GM21786 (cell line): ENCODE data around the gene GOLGB1.
"Not testable (repeated sequence)": the region's sequence is repeated elsewhere in the genome, so short reads cannot be mapped to it uniquely, and the experiment has no call there.

ENCODE experiments used
- ATAC-seq: cut with Tn5 transposase; IDR thresholded peaks from one replicate; pipeline ENCODE4 v1.9.1; 2021; ENCODE audit not compliant: unreplicated experiment

GOLGB1 gene

DNA sequence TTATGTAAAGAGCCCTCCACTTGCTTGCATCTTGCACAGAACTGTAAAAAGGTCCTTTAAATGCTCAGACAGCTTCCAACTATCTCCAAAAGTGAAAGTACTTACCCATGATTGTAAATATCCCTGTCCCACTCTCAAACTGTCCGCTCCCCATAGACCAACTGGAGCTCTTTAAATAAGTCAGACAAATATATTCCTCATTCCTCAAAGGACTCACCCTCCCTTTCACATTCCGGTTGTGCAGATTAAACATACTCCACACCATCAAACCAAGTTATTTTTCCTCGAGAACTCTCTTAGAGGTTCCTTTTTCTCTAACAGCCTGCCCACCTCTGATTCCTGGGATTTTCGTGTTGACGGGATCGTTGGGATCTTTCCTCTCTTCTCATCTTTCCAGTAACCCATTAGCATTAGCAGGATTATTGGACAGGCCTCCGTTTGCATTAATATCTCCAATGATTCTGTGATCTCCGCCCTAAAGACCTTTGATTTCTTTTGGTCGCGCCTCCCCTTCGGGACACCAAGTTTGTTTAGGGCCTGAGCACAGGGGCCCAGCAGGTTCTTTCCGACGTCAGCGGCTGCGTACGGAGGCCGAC lies 763 bp downstream of the GOLGB1 start:
- ATAC-seq: peak; percentile 22

- no peak for ATAC-seq
Observed at GRCh38 chr3:121747976-121748375, 1.6 kb downstream of the GOLGB1 start.

DNA sequence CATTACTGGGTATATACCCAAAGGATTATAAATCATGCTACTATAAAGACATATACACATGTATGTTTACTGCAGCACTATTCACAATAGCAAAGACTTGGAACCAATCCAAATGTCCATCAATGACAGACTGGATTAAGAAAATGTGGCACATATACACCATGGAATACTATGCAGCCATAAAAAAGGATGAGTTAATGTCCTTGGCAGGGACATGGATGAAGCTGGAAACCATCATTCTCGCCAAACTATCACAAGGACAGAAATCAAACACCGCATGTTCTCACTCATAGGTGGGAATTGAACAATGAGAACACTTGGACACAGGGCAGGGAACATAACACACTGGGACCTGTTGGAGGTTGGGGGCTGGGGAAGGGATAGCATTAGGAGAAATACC lies 6.4 kb downstream of the GOLGB1 start:
- not testable (repeated sequence) for ATAC-seq

GRCh38 chr3:121740896-121741295 lies 8.6 kb downstream of the GOLGB1 start:
- ATAC-seq: no peak

- ATAC-seq: no peak
Observed at GRCh38 chr3:121739902-121740301, 9.6 kb downstream of the GOLGB1 start.

- no peak for ATAC-seq
Observed at GRCh38 chr3:121737644-121738043, 11.9 kb downstream of the GOLGB1 start.

- ATAC-seq: no peak
Observed at GRCh38 chr3:121736112-121736511, 13.4 kb downstream of the GOLGB1 start.

DNA sequence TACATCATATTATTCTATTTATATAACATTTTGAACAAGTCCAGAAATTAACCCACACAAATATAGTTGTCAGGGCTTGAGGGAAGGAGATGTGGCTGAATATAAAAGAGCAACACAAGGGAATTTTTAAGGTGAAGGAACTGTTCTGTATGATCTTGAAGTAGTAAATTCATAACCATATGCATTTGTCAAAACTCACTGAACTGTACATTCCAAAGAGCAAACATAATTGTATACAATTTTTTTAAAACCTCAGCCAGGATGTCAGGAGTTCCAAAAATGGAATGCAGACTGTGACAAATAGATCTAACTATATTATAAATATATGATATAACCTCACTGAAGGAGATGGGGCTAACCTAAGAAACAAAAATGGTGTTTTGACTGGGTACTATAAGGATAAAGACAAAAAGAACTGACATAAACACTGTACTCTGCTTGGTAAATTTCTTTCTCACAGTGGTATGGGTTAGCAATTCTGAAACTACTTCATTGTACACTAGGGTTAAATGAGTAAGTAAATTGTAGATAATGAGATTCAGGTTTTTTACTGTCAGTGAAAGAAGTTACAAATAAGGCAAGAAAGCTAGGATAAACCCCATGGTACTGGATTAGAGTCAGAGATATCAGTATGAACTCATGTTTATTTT lies 14.4 kb downstream of the GOLGB1 start:
- ATAC-seq: peak; percentile 95

DNA sequence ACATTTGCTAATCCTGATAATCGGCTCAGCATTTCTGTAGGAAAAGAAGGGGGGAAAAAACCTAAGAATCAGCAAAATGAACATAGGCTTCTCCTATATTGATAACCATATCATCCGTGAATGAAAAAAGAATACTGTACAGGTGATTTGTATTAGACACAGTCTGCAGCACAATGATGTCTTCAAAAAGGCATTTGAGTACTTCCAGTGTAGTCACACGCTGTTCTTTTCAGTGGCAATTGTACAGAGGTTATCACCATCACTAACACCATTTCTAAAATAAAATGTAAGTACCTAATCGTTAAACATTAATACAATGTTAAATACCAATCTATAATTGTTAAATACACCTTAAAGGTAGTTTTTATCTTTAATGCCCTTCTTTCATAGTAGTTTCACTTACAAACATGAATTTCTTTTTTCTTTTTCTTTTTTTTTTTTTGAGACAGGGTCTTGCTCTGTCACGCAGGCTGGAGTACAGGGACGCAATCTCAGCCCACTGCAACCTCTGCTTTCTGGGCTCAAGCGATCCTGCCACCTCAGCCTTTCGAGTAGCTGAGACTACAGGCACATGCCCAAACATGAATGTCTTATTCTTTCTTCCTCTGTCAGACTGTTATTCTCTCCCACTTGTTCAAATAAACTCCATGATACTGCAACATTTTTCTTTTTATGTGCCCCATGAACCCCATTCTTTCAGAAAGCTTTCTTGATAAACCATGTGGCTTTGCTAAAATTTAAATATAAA lies 18.4 kb downstream of the GOLGB1 start:
- ATAC-seq: no peak

GRCh38 chr3:121724130-121724529 lies 25.4 kb downstream of the GOLGB1 start:
- ATAC-seq: peak; percentile 94

DNA sequence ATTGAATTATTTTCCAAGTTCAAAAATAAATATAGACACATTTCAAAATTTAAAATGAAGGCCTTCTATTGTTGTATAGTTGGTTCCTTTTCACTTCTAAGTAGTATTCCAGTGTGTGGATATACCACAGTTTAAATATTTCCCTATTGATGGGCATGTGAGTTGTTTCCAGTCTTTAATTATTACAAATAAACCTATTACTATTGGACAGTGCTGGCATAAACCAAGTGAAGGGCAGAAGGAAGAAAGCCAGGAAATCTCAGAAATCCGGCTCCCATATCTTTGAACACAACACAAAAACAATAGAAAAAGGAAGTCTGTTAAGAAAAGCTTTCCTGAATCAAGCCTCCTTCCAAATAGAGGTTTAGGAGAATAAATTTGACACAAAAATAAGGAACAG lies 26.1 kb downstream of the GOLGB1 start:
- ATAC-seq: no peak

- no peak for ATAC-seq
Observed at GRCh38 chr3:121722411-121722810, 27.1 kb downstream of the GOLGB1 start.

GRCh38 chr3:121720163-121720562 lies 29.4 kb downstream of the GOLGB1 start:
- no peak for ATAC-seq

DNA sequence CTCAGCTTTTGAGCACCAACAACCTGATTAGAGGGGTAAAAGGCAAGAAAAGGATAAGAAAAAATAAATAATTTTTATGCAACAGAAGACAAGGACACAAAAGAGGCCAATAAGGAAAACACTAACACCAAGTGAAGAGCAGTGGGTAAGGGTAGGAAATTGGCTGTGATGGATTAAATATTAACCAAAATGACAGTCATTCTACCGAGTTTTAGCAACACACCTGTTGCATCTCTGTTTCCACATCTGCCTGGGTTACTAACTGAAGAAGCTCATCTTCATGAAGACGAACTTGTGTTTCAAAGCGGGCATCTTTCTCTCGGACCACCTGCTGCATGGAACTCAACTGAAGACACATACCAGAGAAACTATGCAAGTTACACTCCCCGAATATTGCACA lies 30.1 kb downstream of the GOLGB1 start:
- ATAC-seq: no peak

DNA sequence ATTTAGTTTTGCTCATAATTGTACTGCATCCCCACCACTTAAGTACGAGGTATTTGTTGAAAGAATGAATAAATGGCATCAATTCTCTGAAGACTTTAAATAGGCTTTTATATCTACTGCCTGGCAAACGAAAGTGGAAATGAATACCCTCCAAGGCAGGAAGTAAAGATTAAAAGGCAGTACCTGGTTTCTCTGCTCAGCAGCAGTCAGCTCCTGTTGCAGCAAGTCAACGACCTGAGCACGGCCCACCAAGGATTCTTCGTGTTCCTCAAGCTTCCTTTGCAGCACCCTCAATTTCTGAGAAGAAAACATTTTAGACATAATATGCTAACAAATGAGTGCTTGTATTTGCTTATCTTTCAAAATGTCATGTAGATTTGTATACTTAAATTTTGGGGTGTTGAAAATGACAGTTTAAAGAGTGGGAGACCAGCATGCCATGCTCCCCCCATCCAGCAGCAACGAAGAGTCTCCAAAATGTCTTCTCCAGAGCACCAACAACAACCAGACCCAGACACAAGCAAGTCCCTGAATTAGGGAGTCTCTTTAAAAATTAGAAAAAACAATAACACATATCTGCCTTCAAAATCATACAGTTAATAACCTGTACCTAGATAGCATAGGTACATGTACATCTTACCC lies 31.2 kb downstream of the GOLGB1 start:
- no peak for ATAC-seq

DNA sequence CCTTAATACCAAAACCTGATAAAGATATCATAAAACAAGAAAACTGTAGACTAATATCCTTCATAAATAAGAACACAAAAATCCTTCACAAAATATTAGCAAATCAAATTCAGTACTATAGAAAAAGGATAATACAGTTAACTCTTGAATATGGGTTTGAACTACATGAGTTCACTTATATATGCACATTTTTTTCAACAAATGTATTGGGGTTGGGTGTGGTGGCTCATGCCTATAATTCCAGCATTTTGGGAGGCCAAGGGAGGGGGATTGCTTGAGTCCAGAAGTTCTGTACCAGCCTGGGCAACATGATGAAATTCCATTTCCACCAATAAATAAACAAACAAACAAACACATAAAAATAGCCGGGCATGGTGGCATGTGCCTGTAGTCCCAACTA lies 39.2 kb downstream of the GOLGB1 start:
- ATAC-seq: no peak

- no peak for ATAC-seq
Observed at GRCh38 chr3:121707531-121708273, 41.8 kb downstream of the GOLGB1 start.

GRCh38 chr3:121705541-121705940 lies 44.0 kb downstream of the GOLGB1 start:
- no peak for ATAC-seq

DNA sequence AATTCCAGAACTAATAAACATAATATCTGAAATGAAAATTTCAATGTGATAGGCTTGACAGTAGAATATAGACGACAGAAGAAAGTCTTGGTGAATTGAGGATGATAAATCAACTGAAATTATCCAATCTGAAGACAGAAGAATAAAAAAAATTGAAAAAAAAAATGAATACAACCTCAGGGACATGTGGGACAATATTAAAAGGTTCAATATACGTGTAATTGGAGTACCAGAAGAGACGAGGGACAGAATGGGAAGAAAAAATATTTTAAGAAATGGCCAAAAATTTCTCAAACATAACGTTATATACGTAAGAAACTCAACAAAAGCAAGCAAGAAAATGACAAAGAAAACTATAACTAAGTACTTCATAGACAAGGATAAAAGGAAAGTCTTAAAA lies 45.6 kb downstream of the GOLGB1 start:
- ATAC-seq: no peak

- no peak for ATAC-seq
Observed at GRCh38 chr3:121698901-121699300, 50.6 kb downstream of the GOLGB1 start.

GRCh38 chr3:121698476-121698875 lies 51.1 kb downstream of the GOLGB1 start:
- ATAC-seq: no peak
